GM12878 (cell line): Measurements from ENCODE around the gene LEP. TPM values are rescaled to one million over a fixed set of nuclear protein-coding genes. Genes with fewer than 3 reads are reported as not detected.

Experiments used
- ATAC-seq: fragments of 200-7000 bp; cut with Tn5 transposase; 3 replicates; pipeline ENCODE4 v1.9.1; 2020; ENCODE audit warnings: mild to moderate bottlenecking, moderate library complexity
- BruUV-seq: library from RNA; stranded (reverse); fragments of 400-500 nt; replicated peaks from 2 replicates; lab custom pipeline; 2021; lab: Mats Ljungman, UMichigan
- CTCF ChIA-PET: fragments of 300-600 bp; sonication (Branson Sonifier 250); formaldehyde crosslinking; extraction: SDS; loops from one replicate; lab custom pipeline; 2021; ENCODE audit warnings: inconsistent platforms; lab: Yijun Ruan, JAX
- POLR2A ChIA-PET: fragments of 350-600 bp; formaldehyde crosslinking; extraction: SDS; loops from one replicate; lab custom pipeline; 2021; ENCODE audit warnings: inconsistent platforms; lab: Charles Lee
- RAD21 ChIA-PET: fragments of 300-600 bp; sonication (Branson Sonifier 250); formaldehyde crosslinking; loops from one replicate; lab custom pipeline; 2023; ENCODE audit warnings: antibody characterized with exemption; ENCODE audit not compliant: unreplicated experiment; lab: Charles Lee
- SMC1A ChIA-PET: fragments of 300-600 bp; sonication (Branson Sonifier 250); formaldehyde crosslinking; loops from one replicate; lab custom pipeline; 2023; ENCODE audit not compliant: unreplicated experiment, uncharacterized antibody; lab: Charles Lee
- DNase-seq: peaks from one replicate; pipeline ENCODE4 v3.0.0-alpha.2; 2011; ENCODE audit warnings: low read depth, low spot score
- FAIRE-seq: peaks from 3 replicates; lab custom pipeline; 2011; peaks lifted over from hg19 to GRCh38; lab: Jason Lieb, UNC
- H2AFZ ChIP-seq: 2 replicates; pipeline ENCODE4 v1.6.0; 2011; ENCODE audit warnings: low read depth, low read length, control low read depth; ENCODE audit not compliant: control insufficient read depth
- H3K27ac ChIP-seq: 2 replicates; pipeline ENCODE4 v1.5.1; 2011; ENCODE audit warnings: control low read depth; ENCODE audit not compliant: control insufficient read depth, insufficient read depth
- H3K27me3 ChIP-seq, 2 experiments: replicated peaks in 1 of 2; 2 replicates each; pipeline versions ENCODE4 v1.6.0 to v1.6.1; 2011; ENCODE audit warnings: low read length in 1 of 2; ENCODE audit not compliant: control insufficient read depth in 2 of 2, insufficient read depth in 2 of 2
- H3K36me3 ChIP-seq, 2 experiments: 2 replicates each; pipeline ENCODE4 v1.5.1; 2011; ENCODE audit warnings: low read length in 1 of 2; ENCODE audit not compliant: control insufficient read depth in 2 of 2, insufficient read depth in 2 of 2
- H3K4me1 ChIP-seq: 2 replicates; pipeline ENCODE4 v1.6.1; 2011; ENCODE audit warnings: mild to moderate bottlenecking, low read length, moderate library complexity, mixed read lengths; ENCODE audit not compliant: control insufficient read depth, insufficient read depth
- H3K4me2 ChIP-seq: 2 replicates; pipeline ENCODE4 v1.6.0; 2011; ENCODE audit warnings: control low read depth; ENCODE audit not compliant: control insufficient read depth, insufficient read depth
- H3K4me3 ChIP-seq: fragments of 200-600 bp; sonication (generic); 2 replicates; pipeline ENCODE4 v1.5.1; 2016
- H3K79me2 ChIP-seq: 2 replicates; pipeline ENCODE4 v1.6.0; 2011; ENCODE audit warnings: low read length; ENCODE audit not compliant: control insufficient read depth, insufficient read depth
- H3K9ac ChIP-seq: 2 replicates; pipeline ENCODE4 v1.8.0; 2011; ENCODE audit warnings: low read length, control low read depth, mixed read lengths; ENCODE audit not compliant: control insufficient read depth, insufficient read depth
- H3K9me3 ChIP-seq: replicated peaks from 3 replicates; pipeline ENCODE4 v1.5.1; 2011; ENCODE audit warnings: mild to moderate bottlenecking, low read length; ENCODE audit not compliant: control insufficient read depth, insufficient read depth
- H4K20me1 ChIP-seq: 2 replicates; pipeline ENCODE4 v1.6.0; 2011; ENCODE audit not compliant: control insufficient read depth, insufficient read depth
- CREM ChIP-seq: IDR thresholded peaks from 2 replicates; pipeline ENCODE4 v1.6.1; 2014; ENCODE audit warnings: antibody characterized with exemption, low read depth
- EP300 ChIP-seq, 2 experiments: fragments of 150-350 bp in 1 of 2; IDR thresholded peaks; 2 replicates each; pipeline ENCODE4 v1.6.1; 2011 to 2012; ENCODE audit warnings: low read depth in 2 of 2, low read length in 2 of 2, borderline replicate concordance in 1 of 2, improper control_type of control experiment in 1 of 2, inconsistent platforms in 1 of 2; ENCODE audit not compliant: control insufficient read depth in 1 of 2
- JUND ChIP-seq: IDR thresholded peaks from 2 replicates; pipeline ENCODE4 v1.6.1; 2012; ENCODE audit warnings: low read depth, mild to moderate bottlenecking, low read length, improper control_type of control experiment, moderate library complexity
- KLF5 ChIP-seq: fragments of 450-650 bp; IDR thresholded peaks from 2 replicates; pipeline ENCODE4 v1.6.1; 2014; ENCODE audit warnings: mild to moderate bottlenecking; ENCODE audit not compliant: partially characterized antibody
- MLLT1 ChIP-seq: fragments of 450-650 bp; IDR thresholded peaks from 2 replicates; pipeline ENCODE4 v1.6.1; 2016; ENCODE audit warnings: mild to moderate bottlenecking
- NKRF ChIP-seq: fragments of 450-650 bp; conservative IDR thresholded peaks from 2 replicates; pipeline ENCODE4 v1.6.1; 2017; ENCODE audit warnings: mild to moderate bottlenecking, moderate library complexity
- REST ChIP-seq: IDR thresholded peaks from 2 replicates; pipeline ENCODE4 v1.6.1; 2012; ENCODE audit warnings: mild to moderate bottlenecking, low read depth, low read length
- SIN3A ChIP-seq: IDR thresholded peaks from 2 replicates; pipeline ENCODE4 v1.6.1; 2012; ENCODE audit warnings: low read depth, low read length, improper control_type of control experiment
- SMC3 ChIP-seq: IDR thresholded peaks from 2 replicates; pipeline ENCODE4 v1.6.1; 2011; ENCODE audit warnings: low read length, improper control_type of control experiment, borderline replicate concordance
- SREBF1 ChIP-seq: IDR thresholded peaks from 2 replicates; pipeline ENCODE4 v1.6.1; 2012; ENCODE audit warnings: mild to moderate bottlenecking, low read length
- WRNIP1 ChIP-seq: IDR thresholded peaks from 2 replicates; pipeline ENCODE4 v1.6.1; 2011; ENCODE audit warnings: low read depth, low read length, improper control_type of control experiment, borderline replicate concordance
- ZBTB33 ChIP-seq: fragments of 450-650 bp; IDR thresholded peaks from 2 replicates; pipeline ENCODE4 v1.6.1; 2017; ENCODE audit warnings: mild to moderate bottlenecking
- ZNF384 ChIP-seq: IDR thresholded peaks from 2 replicates; pipeline ENCODE4 v1.6.1; 2012; ENCODE audit warnings: low read depth, mild to moderate bottlenecking, low read length, improper control_type of control experiment, borderline replicate concordance
- WGBS: methylation state at CpG from one replicate; pipeline ENCODE4 v1.1.6; 2016; ENCODE audit warnings: low lambda C conversion rate; ENCODE audit not compliant: insufficient replicate concordance, insufficient coverage; ENCODE audit errors: missing lambda C conversion rate; 5-methylcytosine and 5-hydroxymethylcytosine counted together
- in situ Hi-C: fragments of 300-500 bp; cut with MboI; formaldehyde crosslinking; loops from 9 replicates; pipeline ENCODE4 v1.14.3; 2018; ENCODE audit warnings: mixed read lengths
- intact Hi-C: fragments of 100-400 bp; cut with micrococcal nuclease; formaldehyde crosslinking; loops from one replicate; pipeline ENCODE4 v1.14.2; 2022; ENCODE audit not compliant: unreplicated experiment
- polyA plus RNA-seq, 11 experiments: library from polyadenylated mRNA; depleted of rRNA in 4 of 11; unstranded in 6 of 11; stranded (reverse) in 5 of 11; fragments of >200 nt; fragmentation: Nextera tagmentation in 4 of 11; fragmentation: Illumina TruSeq in 1 of 11; extraction: Ambion mirVana in 4 of 11; extraction: Trizol in 1 of 11; gene quantifications; 1 replicate in 1 of 11; 2 replicates in 10 of 11; pipeline versions ENCODE4 v1.2.1 to v1.2.3, GENCODE V29; 2011 to 2016; ENCODE audit warnings: inconsistent platforms in 2 of 11, missing spikeins in 2 of 11, low read depth in 1 of 11
- total RNA-seq, 4 experiments: library from RNA; depleted of rRNA in 3 of 4; stranded (reverse); fragments of >200 nt in 3 of 4; fragmentation: Illumina TruSeq in 1 of 4; extraction: Trizol in 1 of 4; gene quantifications; 2 replicates each; pipeline versions ENCODE4 v1.2.1 to v1.2.3, GENCODE V29; 2013 to 2021
- TF ChIP-seq, protein P1 (sequence below): IDR thresholded peaks from 2 replicates; pipeline ENCODE4 v1.6.1; 2011; ENCODE audit warnings: borderline replicate concordance, low read depth, mild to moderate bottlenecking, moderate library complexity, mixed read lengths, low read length; ENCODE audit not compliant: insufficient read depth; ENCODE audit errors: extremely low read length

LEP gene
- total and polyA plus RNA-seq, 10 of the 15 experiments (the other 5 are each of a cell fraction or from before 2014, with no cell fraction given): not detected

GRCh38 chr7:128303133-128303532 is 62.1 kb downstream of the LEP start:
- SMC1A ChIA-PET: interaction anchor here (1.8 kb wide), 1 partner anchor 9 kb away, joined by 3 read pairs; no protein-coding TSS in a partner anchor
- Histone ChIP-seq H4K20me1 (no peaks in the 10 kb centered on the region), H3K27me3 (no peaks in the 10 kb centered on the region), H3K4me1 (no peaks in the 10 kb centered on the region), H3K27ac (no peak overlapping the region), H3K9me3 (no peaks in the 10 kb centered on the region), H3K36me3 (peaks cover 6 to 8% of the 10 kb centered on the region in 2 experiments; a peak in 3 of 4 replicates), H3K79me2 (no peaks in the 10 kb centered on the region), H3K4me2 (no peak overlapping the region), H2AFZ (no peak overlapping the region), H3K9ac (no peak overlapping the region), H3K4me3 (no peak overlapping the region)
- intact Hi-C loops: no loop called here
- TF ChIP-seq ZBTB33 (no peak), JUND (no peak), SIN3A (no peak), KLF5 (no peak), SREBF1 (no peak), WRNIP1 (no peak), EP300 (IDR thresholded peaks at IDR 0.05; ENCODE audit: borderline replicate concordance in 1 of 2, control insufficient read depth in 1 of 2, low read depth in 2 of 2, low read length in 2 of 2) (no peak), NKRF (no peak), CREM (no peak), MLLT1 (no peak), REST (no peak), SMC3 (no peak), ZNF384 (no peak)
- TF ChIP-seq, protein P1, sequence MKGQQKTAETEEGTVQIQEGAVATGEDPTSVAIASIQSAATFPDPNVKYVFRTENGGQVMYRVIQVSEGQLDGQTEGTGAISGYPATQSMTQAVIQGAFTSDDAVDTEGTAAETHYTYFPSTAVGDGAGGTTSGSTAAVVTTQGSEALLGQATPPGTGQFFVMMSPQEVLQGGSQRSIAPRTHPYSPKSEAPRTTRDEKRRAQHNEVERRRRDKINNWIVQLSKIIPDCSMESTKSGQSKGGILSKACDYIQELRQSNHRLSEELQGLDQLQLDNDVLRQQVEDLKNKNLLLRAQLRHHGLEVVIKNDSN: no peak
- POLR2A ChIA-PET: no interaction called here
- in situ Hi-C loops: no loop called here
- FAIRE-seq (no peak), ATAC-seq (no peak), DNase-seq (no peak)
- CTCF ChIA-PET: no interaction called here
- RAD21 ChIA-PET: no interaction called here
- BruUV-seq: no TSS peak
- WGBS: 61% methylated on average over 2 of the region's 2 CpGs
